ENCODE measurements around the gene IRX3. TPM values are rescaled to one million over a fixed set of nuclear protein-coding genes. Genes with fewer than 3 reads are reported as not detected.

Gene IRX3
- total RNA-seq, 2 experiments from 2014 or later = 1.2 to 1.6 TPM

GRCh38 chr16:54246454-54246821, 40.1 kb downstream of the IRX3 start:
- Mint-ChIP-seq H3K27me3 (peaks cover 2% of the 10 kb centered on the region), H3K4me1 (no peaks in the 10 kb centered on the region), H3K4me3 (no peak overlapping the region), H3K36me3 (ENCODE audit: low read depth) (no peaks in the 10 kb centered on the region), H3K9me3 (peaks cover 5% of the 10 kb centered on the region), H3K27ac (no peak overlapping the region)
- POLR2A ChIA-PET = no interaction called here
- DNase-seq = no peak
- CTCF ChIA-PET = no interaction called here

GRCh38 chr16:54245788-54246453, 40.7 kb downstream of the IRX3 start:
- no peak overlapping the region for H3K27ac Mint-ChIP-seq
- POLR2A ChIA-PET = no interaction called here
- no peaks in the 10 kb centered on the region for H3K4me1 Mint-ChIP-seq
- peaks cover 2% of the 10 kb centered on the region for H3K27me3 Mint-ChIP-seq
- no peaks in the 10 kb centered on the region for H3K36me3 Mint-ChIP-seq (ENCODE audit: low read depth)
- no peak for DNase-seq
- CTCF ChIA-PET = no interaction called here
- peaks cover 5% of the 10 kb centered on the region for H3K9me3 Mint-ChIP-seq
- no peak overlapping the region for H3K4me3 Mint-ChIP-seq

- ChIA-PET CTCF (no interaction called here), POLR2A (no interaction called here)
- H3K27me3 Mint-ChIP-seq = peaks cover 2% of the 10 kb centered on the region
- peaks cover 5% of the 10 kb centered on the region for H3K9me3 Mint-ChIP-seq
- no peak for DNase-seq
- no peaks in the 10 kb centered on the region for H3K36me3 Mint-ChIP-seq (ENCODE audit: low read depth)
- H3K4me1 Mint-ChIP-seq = no peaks in the 10 kb centered on the region
- no peak overlapping the region for H3K4me3 Mint-ChIP-seq
- no peak overlapping the region for H3K27ac Mint-ChIP-seq
These were observed 42.3 kb downstream of the IRX3 start for GRCh38 chr16:54244061-54244886.

- POLR2A ChIA-PET = no interaction called here
- Mint-ChIP-seq H3K36me3 (ENCODE audit: low read depth) (no peaks in the 10 kb centered on the region), H3K4me1 (no peaks in the 10 kb centered on the region), H3K9me3 (peaks cover 5% of the 10 kb centered on the region), H3K4me3 (no peak overlapping the region), H3K27me3 (peaks cover 2% of the 10 kb centered on the region), H3K27ac (no peak overlapping the region)
- CTCF ChIA-PET = no interaction called here
- DNase-seq = no peak
These were observed 43.4 kb downstream of the IRX3 start for GRCh38 chr16:54243202-54243601.

GRCh38 chr16:54242199-54242598, 44.4 kb downstream of the IRX3 start:
- no peak overlapping the region for H3K27ac Mint-ChIP-seq
- H3K4me3 Mint-ChIP-seq = no peak overlapping the region
- DNase-seq = no peak
- H3K36me3 Mint-ChIP-seq (ENCODE audit: low read depth) = no peaks in the 10 kb centered on the region
- no peaks in the 10 kb centered on the region for H3K4me1 Mint-ChIP-seq
- peaks cover 5% of the 10 kb centered on the region for H3K9me3 Mint-ChIP-seq
- ChIA-PET CTCF (no interaction called here), POLR2A (no interaction called here)
- peaks cover 2% of the 10 kb centered on the region for H3K27me3 Mint-ChIP-seq

GRCh38 chr16:54241525-54241924, 45.1 kb downstream of the IRX3 start:
- peaks cover 5% of the 10 kb centered on the region for H3K9me3 Mint-ChIP-seq
- H3K27me3 Mint-ChIP-seq = peaks cover 4% of the 10 kb centered on the region
- no peak for DNase-seq
- ChIA-PET POLR2A (no interaction called here), CTCF (no interaction called here)
- H3K4me1 Mint-ChIP-seq = no peaks in the 10 kb centered on the region
- H3K36me3 Mint-ChIP-seq (ENCODE audit: low read depth) = no peaks in the 10 kb centered on the region
- H3K4me3 Mint-ChIP-seq = no peak overlapping the region
- H3K27ac Mint-ChIP-seq = no peak overlapping the region

- DNase-seq = no peak
- no peaks in the 10 kb centered on the region for H3K36me3 Mint-ChIP-seq (ENCODE audit: low read depth)
- H3K9me3 Mint-ChIP-seq = no peaks in the 10 kb centered on the region
- CTCF ChIA-PET = no interaction called here
- POLR2A ChIA-PET = no interaction called here
- no peak overlapping the region for H3K4me3 Mint-ChIP-seq
- H3K27ac Mint-ChIP-seq = no peak overlapping the region
- H3K27me3 Mint-ChIP-seq = peaks cover 6% of the 10 kb centered on the region
- H3K4me1 Mint-ChIP-seq = no peaks in the 10 kb centered on the region
These were observed 46.1 kb downstream of the IRX3 start for GRCh38 chr16:54240271-54241129.

GRCh38 chr16:54239456-54239855, 47.1 kb downstream of the IRX3 start:
- H3K9me3 Mint-ChIP-seq = no peaks in the 10 kb centered on the region
- H3K36me3 Mint-ChIP-seq (ENCODE audit: low read depth) = no peaks in the 10 kb centered on the region
- POLR2A ChIA-PET = no interaction called here
- H3K4me1 Mint-ChIP-seq = no peaks in the 10 kb centered on the region
- DNase-seq = no peak
- no peak overlapping the region for H3K27ac Mint-ChIP-seq
- CTCF ChIA-PET = interaction anchor here (1.1 kb wide), 1 partner anchor 138 kb away, joined by 3 read pairs; no protein-coding TSS in a partner anchor
- H3K27me3 Mint-ChIP-seq = peaks cover 9% of the 10 kb centered on the region
- H3K4me3 Mint-ChIP-seq = no peak overlapping the region

- DNase-seq = no peak
- Mint-ChIP-seq H3K4me1 (no peaks in the 10 kb centered on the region), H3K27ac (no peak overlapping the region), H3K27me3 (peaks cover 7% of the 10 kb centered on the region), H3K4me3 (no peak overlapping the region), H3K9me3 (no peaks in the 10 kb centered on the region), H3K36me3 (ENCODE audit: low read depth) (no peaks in the 10 kb centered on the region)
- POLR2A ChIA-PET = no interaction called here
- CTCF ChIA-PET = no interaction called here
These were observed 49.8 kb downstream of the IRX3 start for GRCh38 chr16:54236773-54237172.

- Mint-ChIP-seq H3K27me3 (peaks cover 7% of the 10 kb centered on the region), H3K36me3 (ENCODE audit: low read depth) (no peaks in the 10 kb centered on the region), H3K9me3 (no peaks in the 10 kb centered on the region), H3K4me1 (no peaks in the 10 kb centered on the region), H3K27ac (no peak overlapping the region), H3K4me3 (no peak overlapping the region)
- ChIA-PET POLR2A (no interaction called here), CTCF (no interaction called here)
- DNase-seq = no peak
These were observed 53.0 kb downstream of the IRX3 start for GRCh38 chr16:54233615-54234014.

All from activated CD4-positive, alpha-beta memory T cell treated with anti-CD3 and anti-CD28 coated beads, Interleukin-2, amount 10 ng/mL, durations not matched to agents 7 days and 5 days (primary cell).